Measurements from ENCODE around the gene TIGD1. TPM values are rescaled to one million over a fixed set of nuclear protein-coding genes. Genes with fewer than 3 reads are reported as not detected.

The TIGD1 gene
- total and polyA plus RNA-seq, 2 of the 13 experiments (the other 11 are each of a cell fraction or from before 2014, with no cell fraction given): 3.5 to 9.5 TPM

DNA sequence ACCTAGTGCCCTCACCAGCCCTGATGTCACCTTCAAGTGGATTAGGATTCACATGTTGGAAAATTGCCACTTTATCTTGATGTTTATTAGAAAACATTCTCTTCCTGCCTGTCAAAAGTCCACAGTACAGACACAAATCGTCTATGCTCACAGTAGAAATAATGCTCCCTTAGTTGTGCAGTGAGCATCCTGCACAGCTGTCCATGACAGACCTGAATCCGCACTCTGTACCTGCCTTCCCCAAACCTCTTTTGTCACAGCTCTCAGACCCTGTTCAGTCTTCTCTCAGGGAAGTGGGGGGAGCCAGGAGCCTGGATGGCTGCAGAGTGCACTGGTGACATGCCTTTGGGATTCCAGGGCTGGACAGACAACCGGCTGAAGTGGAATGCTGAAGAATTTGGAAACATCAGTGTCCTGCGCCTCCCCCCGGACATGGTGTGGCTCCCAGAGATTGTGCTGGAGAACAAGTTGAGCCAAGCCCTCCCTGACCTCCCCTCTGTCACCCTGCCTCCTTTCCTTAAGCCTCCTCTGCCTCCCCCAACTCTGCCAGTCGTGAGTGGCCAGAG lies 22.4 kb downstream of the TIGD1 start:
- Histone ChIP-seq H3K9ac (ENCODE audit: insufficient read depth, low read depth, low read length) (no peak overlapping the region), H3K4me1 (ENCODE audit: insufficient read depth, low read length) (peaks cover 36% of the 10 kb centered on the region), H3K9me3 (ENCODE audit: low read length) (no peaks in the 10 kb centered on the region), H3K36me3 (replicated peaks in 1 of 2; ENCODE audit: control insufficient read depth in 1 of 2, insufficient read depth in 2 of 2, low read length in 2 of 2) (no peaks in the 10 kb centered on the region), H3K27me3 (ENCODE audit: control insufficient read depth in 1 of 2, insufficient read depth in 2 of 2, low read length in 2 of 2) (peaks cover 28 to 80% of the 10 kb centered on the region in 2 experiments; a peak in 4 of 5 replicates), H2AFZ (ENCODE audit: low read length) (no peak overlapping the region), H3K4me2 (ENCODE audit: low read depth, low read length) (no peak overlapping the region), H3K79me2 (ENCODE audit: insufficient read depth, low read length) (no peaks in the 10 kb centered on the region), H3K4me3 (replicated peaks in 1 of 3; ENCODE audit: insufficient read depth in 1 of 3, low read depth in 2 of 3, low read length in 3 of 3) (no peak overlapping the region), H3K27ac (ENCODE audit: extremely low read length, insufficient read depth, low read length) (no peak overlapping the region), H4K20me1 (ENCODE audit: insufficient read depth, low read length) (no peaks in the 10 kb centered on the region)
- DNase-seq (ENCODE audit: low spot score) (no peak), ATAC-seq (no peak), FAIRE-seq (no peak)
- in situ Hi-C loops (cut with HindIII; ENCODE audit: extremely low pct_ligation_motif_present, low pct_unique_long_range_greater_than_20kb) (no loop called here), intact Hi-C loops (cut with micrococcal nuclease; ENCODE audit: unreplicated experiment) (loop anchor here (10.0 kb wide), 1 partner anchor 623 kb away; no protein-coding TSS in a partner anchor)
- 20% methylated on average over 6 of the region's 6 CpGs for WGBS (ENCODE audit: low lambda C conversion rate)
- TF ChIP-seq NPAS2 (CRISPR knock-in tag; IDR thresholded peaks at IDR 0.05; ENCODE audit: borderline replicate concordance) (no peak), ZMYM3 (CRISPR knock-in tag; IDR thresholded peaks at IDR 0.05) (peak; percentile 91), CENPT (CRISPR knock-in tag; IDR thresholded peaks at IDR 0.05; ENCODE audit: low read depth) (no peak), ZNF691 (CRISPR knock-in tag; IDR thresholded peaks at IDR 0.05; ENCODE audit: borderline replicate concordance, low read depth) (0 out of 2 replicates have a peak, but pooled peaks have one; percentile 54)
- no TSS peak for BruUV-seq (replicated peaks)
- POLR2A ChIA-PET: no interaction called here
- CTCF ChIA-PET (ENCODE audit: low intra/inter-chr PET ratio, low total read pairs): no interaction called here

DNA sequence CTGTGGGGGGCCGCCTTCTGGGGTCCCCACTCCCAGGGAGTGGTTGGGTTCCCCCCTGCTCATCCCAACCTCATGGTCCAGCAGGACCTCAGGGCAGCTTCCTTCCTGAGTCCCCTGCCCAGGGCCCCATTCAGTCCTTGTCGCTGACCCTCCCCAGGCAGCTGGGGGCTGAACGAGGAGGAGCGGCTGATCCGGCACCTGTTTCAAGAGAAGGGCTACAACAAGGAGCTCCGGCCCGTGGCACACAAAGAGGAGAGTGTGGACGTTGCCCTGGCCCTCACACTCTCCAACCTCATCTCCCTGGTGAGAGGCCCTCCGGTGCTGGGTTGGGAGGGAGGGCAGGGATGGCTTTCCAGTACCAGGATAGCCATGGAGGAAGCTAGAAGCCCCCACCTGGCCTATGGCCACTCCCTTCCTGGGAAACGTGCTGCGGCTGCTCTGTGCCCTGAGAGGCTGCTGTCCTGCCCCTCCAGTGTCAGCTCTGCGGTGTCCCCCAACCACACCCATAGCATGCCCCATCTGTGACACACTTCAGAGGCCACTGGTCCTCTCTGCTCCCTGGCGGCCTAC lies 23.9 kb downstream of the TIGD1 start:
- ChIA-PET CTCF (ENCODE audit: low intra/inter-chr PET ratio, low total read pairs) (no interaction called here), POLR2A (interaction anchor here (1.6 kb wide), 1 partner anchor 24 kb away, joined by 3 read pairs; the partner anchor contains the start of genes EIF4E2 and TIGD1)
- Histone ChIP-seq H3K27ac (ENCODE audit: extremely low read length, insufficient read depth, low read length) (no peak overlapping the region), H3K27me3 (ENCODE audit: control insufficient read depth in 1 of 2, insufficient read depth in 2 of 2, low read length in 2 of 2) (peaks cover 31 to 88% of the 10 kb centered on the region in 2 experiments; a peak in 4 of 5 replicates), H3K9ac (ENCODE audit: insufficient read depth, low read depth, low read length) (no peak overlapping the region), H3K4me3 (replicated peaks in 1 of 3; ENCODE audit: insufficient read depth in 1 of 3, low read depth in 2 of 3, low read length in 3 of 3) (peak overlapping the region in 1 of 3 experiments; percentile 58; a peak in 1 of 6 replicates), H4K20me1 (ENCODE audit: insufficient read depth, low read length) (no peaks in the 10 kb centered on the region), H3K4me1 (ENCODE audit: insufficient read depth, low read length) (peaks cover 37% of the 10 kb centered on the region), H3K79me2 (ENCODE audit: insufficient read depth, low read length) (no peaks in the 10 kb centered on the region), H2AFZ (ENCODE audit: low read length) (no peak overlapping the region), H3K36me3 (replicated peaks in 1 of 2; ENCODE audit: control insufficient read depth in 1 of 2, insufficient read depth in 2 of 2, low read length in 2 of 2) (no peaks in the 10 kb centered on the region), H3K4me2 (ENCODE audit: low read depth, low read length) (peak overlapping the region; percentile 46), H3K9me3 (ENCODE audit: low read length) (no peaks in the 10 kb centered on the region)
- no peak for DNase-seq (ENCODE audit: low spot score)
- intact Hi-C loops (cut with micrococcal nuclease; ENCODE audit: unreplicated experiment): loop anchor here (10.0 kb wide), 1 partner anchor 622 kb away; no protein-coding TSS in a partner anchor
- no TSS peak for BruUV-seq (replicated peaks)
- peak; percentile 3; the same call in 1 of the 3 replicates for ATAC-seq
- in situ Hi-C loops (cut with HindIII; ENCODE audit: extremely low pct_ligation_motif_present, low pct_unique_long_range_greater_than_20kb): no loop called here
- FAIRE-seq: no peak
- WGBS (ENCODE audit: low lambda C conversion rate): 14% methylated on average over 11 of the region's 13 CpGs
- TF ChIP-seq ZNF839 (CRISPR knock-in tag; IDR thresholded peaks at IDR 0.05; ENCODE audit: borderline replicate concordance) (peak; percentile 66; the same call in 1 of the 2 replicates), HNF4G (IDR thresholded peaks at IDR 0.05; ENCODE audit: borderline replicate concordance, low read depth, low read length) (no peak), HNF4G (CRISPR knock-in tag; IDR thresholded peaks at IDR 0.05; ENCODE audit: borderline replicate concordance, low read depth) (0 out of 2 replicates have a peak, but pooled peaks have one; percentile 47), MED1 (CRISPR knock-in tag; IDR thresholded peaks at IDR 0.05) (no peak), ZNF234 (CRISPR knock-in tag; conservative IDR thresholded peaks at IDR 0.05) (no peak), ATF5 (CRISPR knock-in tag; IDR thresholded peaks at IDR 0.05; ENCODE audit: low read depth) (no peak), ZNF225 (CRISPR knock-in tag; IDR thresholded peaks at IDR 0.05) (0 out of 2 replicates have a peak, but pooled peaks have one; percentile 49), ZNF20 (CRISPR knock-in tag; IDR thresholded peaks at IDR 0.05) (no peak), ZNF143 (CRISPR knock-in tag; IDR thresholded peaks at IDR 0.05) (no peak)
- TF ChIP-seq, protein P1, sequence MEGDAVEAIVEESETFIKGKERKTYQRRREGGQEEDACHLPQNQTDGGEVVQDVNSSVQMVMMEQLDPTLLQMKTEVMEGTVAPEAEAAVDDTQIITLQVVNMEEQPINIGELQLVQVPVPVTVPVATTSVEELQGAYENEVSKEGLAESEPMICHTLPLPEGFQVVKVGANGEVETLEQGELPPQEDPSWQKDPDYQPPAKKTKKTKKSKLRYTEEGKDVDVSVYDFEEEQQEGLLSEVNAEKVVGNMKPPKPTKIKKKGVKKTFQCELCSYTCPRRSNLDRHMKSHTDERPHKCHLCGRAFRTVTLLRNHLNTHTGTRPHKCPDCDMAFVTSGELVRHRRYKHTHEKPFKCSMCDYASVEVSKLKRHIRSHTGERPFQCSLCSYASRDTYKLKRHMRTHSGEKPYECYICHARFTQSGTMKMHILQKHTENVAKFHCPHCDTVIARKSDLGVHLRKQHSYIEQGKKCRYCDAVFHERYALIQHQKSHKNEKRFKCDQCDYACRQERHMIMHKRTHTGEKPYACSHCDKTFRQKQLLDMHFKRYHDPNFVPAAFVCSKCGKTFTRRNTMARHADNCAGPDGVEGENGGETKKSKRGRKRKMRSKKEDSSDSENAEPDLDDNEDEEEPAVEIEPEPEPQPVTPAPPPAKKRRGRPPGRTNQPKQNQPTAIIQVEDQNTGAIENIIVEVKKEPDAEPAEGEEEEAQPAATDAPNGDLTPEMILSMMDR (CRISPR knock-in tag; IDR thresholded peaks at IDR 0.05): 0 out of 2 replicates have a peak, but pooled peaks have one; percentile 4
